Measurements from ENCODE around the gene CDC45.

- TF ChIP-seq CTCF (conservative IDR thresholded peaks at IDR 0.05) (no peak), EZH2 (IDR thresholded peaks at IDR 0.05; ENCODE audit: low read depth) (no peak)
These were observed 79.6 kb downstream of the CDC45 start for GRCh38 chr22:19559324-19559811.
